Spleen (tissue), 7 donors: ENCODE results near the gene RBAK.

Source experiments
- POLR2AphosphoS5 ChIP-seq, 3 donors: sonication (generic); formaldehyde crosslinking; IDR thresholded peaks; one replicate each; pipeline ENCODE4 v1.5.1; 2017; ENCODE audit warnings: antibody characterized with exemption in 3 of 3
- TF ChIP-seq, protein P1 (sequence below), 11 experiments: fragments of 200-600 bp in 7 of 11; fragments of 450-650 bp in 4 of 11; sonication (generic) in 4 of 11; IDR thresholded peaks in 8 of 11; conservative IDR thresholded peaks in 3 of 11; 1 replicate in 7 of 11; 2 replicates in 4 of 11; pipeline versions ENCODE4 v1.4.0 to v1.8.0; 2016 to 2021; ENCODE audit warnings: antibody characterized with exemption in 11 of 11, inconsistent platforms in 4 of 11, mild to moderate bottlenecking in 1 of 11
- donor health status: DM: no; HTN: no; CAD: no; lungs with moderate emphysema.
- donor health status: DM: no; HTN: no; CAD: no.
- donor health status: DM: no; HTN: no; CAD: no.

DNA sequence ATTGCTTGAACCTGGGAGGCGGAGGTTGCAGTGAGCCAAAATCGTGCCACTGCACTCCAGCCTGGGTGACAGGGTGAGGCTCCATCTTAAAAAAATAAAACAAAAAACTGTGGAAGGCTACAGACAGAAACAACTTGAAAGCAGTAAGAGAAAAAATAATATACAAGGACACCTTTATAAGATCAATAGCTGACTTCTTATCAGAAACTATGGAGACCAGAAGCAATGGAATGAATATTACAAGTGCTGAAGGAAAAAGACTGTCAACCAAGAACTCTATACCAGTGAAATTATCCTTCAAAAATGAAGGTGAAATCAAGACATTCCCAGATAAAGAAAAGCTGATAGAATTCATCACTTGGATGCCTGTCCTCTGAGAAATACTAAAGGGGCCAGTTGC lies 49.0 kb downstream of the RBAK start:
- TF ChIP-seq, protein P1, sequence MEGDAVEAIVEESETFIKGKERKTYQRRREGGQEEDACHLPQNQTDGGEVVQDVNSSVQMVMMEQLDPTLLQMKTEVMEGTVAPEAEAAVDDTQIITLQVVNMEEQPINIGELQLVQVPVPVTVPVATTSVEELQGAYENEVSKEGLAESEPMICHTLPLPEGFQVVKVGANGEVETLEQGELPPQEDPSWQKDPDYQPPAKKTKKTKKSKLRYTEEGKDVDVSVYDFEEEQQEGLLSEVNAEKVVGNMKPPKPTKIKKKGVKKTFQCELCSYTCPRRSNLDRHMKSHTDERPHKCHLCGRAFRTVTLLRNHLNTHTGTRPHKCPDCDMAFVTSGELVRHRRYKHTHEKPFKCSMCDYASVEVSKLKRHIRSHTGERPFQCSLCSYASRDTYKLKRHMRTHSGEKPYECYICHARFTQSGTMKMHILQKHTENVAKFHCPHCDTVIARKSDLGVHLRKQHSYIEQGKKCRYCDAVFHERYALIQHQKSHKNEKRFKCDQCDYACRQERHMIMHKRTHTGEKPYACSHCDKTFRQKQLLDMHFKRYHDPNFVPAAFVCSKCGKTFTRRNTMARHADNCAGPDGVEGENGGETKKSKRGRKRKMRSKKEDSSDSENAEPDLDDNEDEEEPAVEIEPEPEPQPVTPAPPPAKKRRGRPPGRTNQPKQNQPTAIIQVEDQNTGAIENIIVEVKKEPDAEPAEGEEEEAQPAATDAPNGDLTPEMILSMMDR (IDR thresholded peaks at IDR 0.05 in 8 of 11, conservative IDR thresholded peaks at IDR 0.05 in 3 of 11), result no peak
- no peak for TF ChIP-seq POLR2AphosphoS5 (IDR thresholded peaks at IDR 0.05)
